Uterus (tissue), 2 donors: ENCODE measurements around the gene TRDMT1.

ENCODE experiments used
- CTCF ChIP-seq, 4 experiments: fragments of 200-600 bp in 2 of 4; fragments of 450-650 bp in 2 of 4; sonication (generic) in 2 of 4; IDR thresholded peaks; one replicate each; pipeline ENCODE4 v1.5.1; 2016 to 2019; ENCODE audit warnings: antibody characterized with exemption in 4 of 4, mild to moderate bottlenecking in 2 of 4, moderate library complexity in 1 of 4
- POLR2A ChIP-seq, 2 donors: fragments of 450-650 bp; IDR thresholded peaks; one replicate each; pipeline ENCODE4 v1.6.1; 2016; ENCODE audit warnings: antibody characterized with exemption in 2 of 2, mild to moderate bottlenecking in 1 of 2, moderate library complexity in 1 of 2

GRCh38 chr10:17181110-17181509, 20.4 kb downstream of the TRDMT1 start:
- TF ChIP-seq CTCF (IDR thresholded peaks at IDR 0.05) (no peak), POLR2A (IDR thresholded peaks at IDR 0.05) (no peak)
